Measurements from ENCODE around the gene MSI2. TPM values are rescaled to one million over a fixed set of nuclear protein-coding genes. Genes with fewer than 3 reads are reported as not detected.

MSI2 gene
- total and polyA plus RNA-seq, 9 of the 15 experiments (the other 6 are each of a cell fraction or from before 2014, with no cell fraction given), result 4.6 to 61.8 (median 42.4) TPM

DNA sequence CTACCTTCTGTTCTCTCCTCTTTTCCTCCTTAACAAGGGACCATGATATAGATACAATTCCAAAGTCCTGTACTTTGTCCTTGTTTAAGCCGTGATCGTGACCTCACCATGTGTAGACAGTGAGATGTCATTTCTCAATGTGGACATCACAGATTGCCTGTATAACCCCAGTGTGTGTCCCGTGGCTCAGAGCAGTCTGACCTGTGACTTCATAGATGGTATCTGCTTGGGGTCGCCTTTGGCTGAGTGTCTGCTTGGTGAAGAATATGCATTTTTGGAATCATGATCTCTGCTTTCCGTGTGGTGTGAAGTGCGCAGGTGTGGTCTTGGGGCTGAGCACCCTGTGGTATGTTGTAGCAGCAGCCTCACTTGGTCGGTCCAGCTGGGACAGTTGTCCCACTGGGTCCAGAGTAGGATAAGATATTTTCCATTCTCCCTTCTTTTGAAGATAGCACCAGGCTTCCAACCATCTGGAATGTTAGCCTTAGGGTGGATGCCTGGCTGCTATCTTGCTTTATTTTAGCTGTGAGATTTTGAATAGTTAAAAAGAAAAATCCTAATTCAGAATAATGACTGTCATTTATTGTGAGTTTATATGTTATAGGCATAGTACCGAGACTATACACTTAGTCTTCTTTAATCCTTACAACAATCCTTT, 13.4 kb downstream of the MSI2 start:
- in situ Hi-C loops (cut with MboI), result no loop called here
- Histone ChIP-seq H2AFZ (ENCODE audit: low read depth, low read length) (no peak overlapping the region), H3K79me2 (ENCODE audit: control insufficient read depth, insufficient read depth, low read length) (peaks cover 34% of the 10 kb centered on the region), H3K4me3 (no peak overlapping the region), H3K27me3 (ENCODE audit: control insufficient read depth in 2 of 2, insufficient read depth in 2 of 2, low read length in 2 of 2) (no peaks in the 10 kb centered on the region), H3K9ac (ENCODE audit: insufficient read depth in 1 of 2, low read depth in 2 of 2, low read length in 2 of 2) (no peak overlapping the region), H3K4me2 (ENCODE audit: insufficient read depth, low read length) (no peak overlapping the region), H3K9me3 (replicated peaks; ENCODE audit: control insufficient read depth, insufficient read depth, low read depth, low read length) (no peaks in the 10 kb centered on the region; the same call in 1 of the 2 replicates), H3K36me3 (ENCODE audit: control insufficient read depth, insufficient read depth, low read length) (peaks cover 81% of the 10 kb centered on the region), H3K4me1 (replicated peaks in 1 of 2; ENCODE audit: control insufficient read depth in 2 of 2, insufficient read depth in 2 of 2, low read length in 2 of 2) (no peaks in the 10 kb centered on the region), H3K9me1 (ENCODE audit: control insufficient read depth, insufficient read depth, low read length) (no peaks in the 10 kb centered on the region), H4K20me1 (replicated peaks; ENCODE audit: control insufficient read depth, insufficient read depth, low read length) (no peaks in the 10 kb centered on the region; the same call in 1 of the 2 replicates), H3K27ac (ENCODE audit: extremely low read depth, low read depth, low read length) (no peak overlapping the region)
- peak; percentile 23 for FAIRE-seq
- peak; percentile 53 for ATAC-seq
- TF ChIP-seq CREB1 (IDR thresholded peaks at IDR 0.05) (0 out of 2 replicates have a peak, but pooled peaks have one; percentile 19), CREB1 (CRISPR knock-in tag; IDR thresholded peaks at IDR 0.05) (no peak), HDAC6 (IDR thresholded peaks at IDR 0.05; ENCODE audit: low read depth, low read length) (no peak)
- no peak for DNase-seq (ENCODE audit: extremely low read depth in 1 of 4, low spot score in 3 of 4)
- ChIA-PET CTCF (ENCODE audit: low intra/inter-chr PET ratio) (no interaction called here), POLR2A (interaction anchor here (0.6 to 4.3 kb wide), 6 partner anchors 9 to 184 kb away, joined by 3 to 35 read pairs (median 6); no protein-coding TSS in a partner anchor)
- WGBS (ENCODE audit: insufficient coverage, low coverage, missing lambda C conversion rate), result 62% methylated on average over 8 of the region's 8 CpGs
- no TSS peak for BruUV-seq (replicated peaks)
- intact Hi-C loops (cut with micrococcal nuclease), result no loop called here

DNA sequence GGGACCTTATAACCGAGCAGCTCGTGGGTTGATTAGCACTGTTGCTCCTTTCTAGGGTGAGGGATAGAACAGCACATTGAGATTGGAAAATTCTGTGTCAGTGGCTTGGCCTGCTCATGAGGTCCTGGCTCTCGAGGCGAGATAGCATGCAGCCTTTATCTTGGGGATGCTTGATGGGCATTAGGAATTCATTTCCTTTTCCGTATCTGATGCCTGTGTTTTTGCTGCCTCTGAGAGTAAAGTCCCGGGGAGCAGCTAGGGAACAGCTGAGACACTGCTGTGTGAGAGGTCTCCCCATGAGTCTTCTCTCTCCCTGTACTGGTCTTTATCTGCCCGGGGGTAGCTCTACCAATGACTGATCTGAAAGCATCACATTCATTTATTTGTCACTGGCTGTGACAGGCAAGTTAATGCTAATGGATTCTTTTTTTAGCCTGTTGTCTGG, 14.5 kb downstream of the MSI2 start:
- Histone ChIP-seq H3K4me2 (ENCODE audit: insufficient read depth, low read length) (no peak overlapping the region), H3K9me1 (ENCODE audit: control insufficient read depth, insufficient read depth, low read length) (no peaks in the 10 kb centered on the region), H3K9ac (ENCODE audit: insufficient read depth in 1 of 2, low read depth in 2 of 2, low read length in 2 of 2) (no peak overlapping the region), H3K79me2 (ENCODE audit: control insufficient read depth, insufficient read depth, low read length) (peaks cover 25% of the 10 kb centered on the region), H2AFZ (ENCODE audit: low read depth, low read length) (no peak overlapping the region), H4K20me1 (replicated peaks; ENCODE audit: control insufficient read depth, insufficient read depth, low read length) (no peaks in the 10 kb centered on the region; the same call in 1 of the 2 replicates), H3K4me1 (replicated peaks in 1 of 2; ENCODE audit: control insufficient read depth in 2 of 2, insufficient read depth in 2 of 2, low read length in 2 of 2) (no peaks in the 10 kb centered on the region), H3K4me3 (no peak overlapping the region), H3K9me3 (replicated peaks; ENCODE audit: control insufficient read depth, insufficient read depth, low read depth, low read length) (no peaks in the 10 kb centered on the region; the same call in 1 of the 2 replicates), H3K36me3 (ENCODE audit: control insufficient read depth, insufficient read depth, low read length) (peaks cover 71% of the 10 kb centered on the region), H3K27ac (ENCODE audit: extremely low read depth, low read depth, low read length) (no peak overlapping the region), H3K27me3 (ENCODE audit: control insufficient read depth in 2 of 2, insufficient read depth in 2 of 2, low read length in 2 of 2) (no peaks in the 10 kb centered on the region)
- FAIRE-seq (no peak), ATAC-seq (no peak), DNase-seq (ENCODE audit: extremely low read depth in 1 of 4, low spot score in 3 of 4) (no peak)
- in situ Hi-C loops (cut with MboI), result no loop called here
- no TSS peak for BruUV-seq (replicated peaks)
- POLR2A ChIA-PET, result interaction anchor here (0.6 to 4.3 kb wide), 6 partner anchors 8 to 114 kb away, joined by 3 to 35 read pairs (median 4); no protein-coding TSS in a partner anchor
- WGBS (ENCODE audit: insufficient coverage, low coverage, missing lambda C conversion rate), result 72% methylated on average over 7 of the region's 7 CpGs
- CTCF ChIA-PET (ENCODE audit: low intra/inter-chr PET ratio), result no interaction called here
- TF ChIP-seq PPARD (CRISPR knock-in tag; IDR thresholded peaks at IDR 0.05) (no peak), FOXJ3 (CRISPR knock-in tag; IDR thresholded peaks at IDR 0.05) (no peak)
- intact Hi-C loops (cut with micrococcal nuclease), result no loop called here

Data from K562 (cell line).